GM12878 (cell line): ENCODE data around the gene ANKRD37.

ENCODE experiments used
- ATF3 ChIP-seq: IDR thresholded peaks from 2 replicates; pipeline ENCODE4 v1.6.1; 2011; ENCODE audit warnings: low read depth, mild to moderate bottlenecking, low read length, moderate library complexity, borderline replicate concordance; ENCODE audit errors: extremely low read depth
- BCL11A ChIP-seq: IDR thresholded peaks from 2 replicates; pipeline ENCODE4 v1.6.1; 2011; ENCODE audit warnings: low read depth, low read length
- CEBPB ChIP-seq, 2 experiments: fragments of 150-350 bp in 1 of 2; IDR thresholded peaks; 2 replicates each; pipeline ENCODE4 v1.6.1; 2012 to 2014; ENCODE audit warnings: low read depth in 2 of 2, low read length in 2 of 2, borderline replicate concordance in 1 of 2, inconsistent platforms in 1 of 2
- CREM ChIP-seq: IDR thresholded peaks from 2 replicates; pipeline ENCODE4 v1.6.1; 2014; ENCODE audit warnings: antibody characterized with exemption, low read depth
- CTCF ChIP-seq, 3 experiments: IDR thresholded peaks in 2 of 3; conservative IDR thresholded peaks in 1 of 3; 2 replicates each; pipeline ENCODE4 v1.5.1; 2011; ENCODE audit warnings: low read depth in 3 of 3, low read length in 3 of 3, mild to moderate bottlenecking in 3 of 3, control low read depth in 2 of 3, moderate library complexity in 2 of 3, inconsistent platforms in 1 of 3, mixed read lengths in 1 of 3; ENCODE audit not compliant: control insufficient read depth in 2 of 3, insufficient read depth in 1 of 3; ENCODE audit errors: extremely low read depth in 1 of 3
- EP300 ChIP-seq, 2 experiments: fragments of 150-350 bp in 1 of 2; IDR thresholded peaks; 2 replicates each; pipeline ENCODE4 v1.6.1; 2011 to 2012; ENCODE audit warnings: low read depth in 2 of 2, low read length in 2 of 2, borderline replicate concordance in 1 of 2, improper control_type of control experiment in 1 of 2, inconsistent platforms in 1 of 2; ENCODE audit not compliant: control insufficient read depth in 1 of 2
- ETV6 ChIP-seq, 2 experiments: fragments of 450-650 bp in 1 of 2; IDR thresholded peaks in 1 of 2; conservative IDR thresholded peaks in 1 of 2; 2 replicates each; pipeline ENCODE4 v1.6.1; 2014; ENCODE audit warnings: antibody characterized with exemption in 1 of 2, borderline replicate concordance in 1 of 2, low read depth in 1 of 2, mild to moderate bottlenecking in 1 of 2, moderate library complexity in 1 of 2
- MXI1 ChIP-seq: fragments of 150-350 bp; IDR thresholded peaks from 2 replicates; pipeline ENCODE4 v1.6.1; 2011; ENCODE audit warnings: low read depth, mild to moderate bottlenecking, inconsistent platforms, low read length, improper control_type of control experiment
- NR2C2 ChIP-seq: IDR thresholded peaks from 2 replicates; pipeline ENCODE4 v1.6.1; 2011; ENCODE audit warnings: borderline replicate concordance, low read depth; ENCODE audit not compliant: control insufficient read depth, insufficient read length
- RAD21 ChIP-seq: IDR thresholded peaks from 2 replicates; pipeline ENCODE4 v1.6.1; 2011; ENCODE audit warnings: mild to moderate bottlenecking, low read depth, low read length, moderate library complexity; ENCODE audit not compliant: insufficient read depth
- RELB ChIP-seq: fragments of 450-650 bp; IDR thresholded peaks from 2 replicates; pipeline ENCODE4 v1.6.1; 2017; ENCODE audit warnings: low read depth, mild to moderate bottlenecking, moderate library complexity
- SP1 ChIP-seq: IDR thresholded peaks from one replicate; pipeline ENCODE4 v1.6.1; 2011; ENCODE audit warnings: low read depth, low read length
- SRF ChIP-seq, 2 experiments: IDR thresholded peaks; 2 replicates each; pipeline ENCODE4 v1.6.1; 2011; ENCODE audit warnings: low read depth in 2 of 2, low read length in 2 of 2, mild to moderate bottlenecking in 1 of 2, moderate library complexity in 1 of 2

- TF ChIP-seq BCL11A = no peak
- no peak for TF ChIP-seq EP300 (IDR thresholded peaks at IDR 0.05; ENCODE audit: borderline replicate concordance in 1 of 2, control insufficient read depth in 1 of 2, low read depth in 2 of 2, low read length in 2 of 2)
- TF ChIP-seq ATF3 = no peak
- TF ChIP-seq CREM = no peak
- no peak for TF ChIP-seq CTCF (IDR thresholded peaks at IDR 0.05 in 2 of 3, conservative IDR thresholded peaks at IDR 0.05 in 1 of 3; ENCODE audit: control insufficient read depth in 2 of 3, extremely low read depth in 1 of 3, insufficient read depth in 1 of 3, low read depth in 3 of 3, low read length in 3 of 3)
- no peak for TF ChIP-seq NR2C2
- TF ChIP-seq CEBPB (IDR thresholded peaks at IDR 0.05; ENCODE audit: borderline replicate concordance in 1 of 2, low read depth in 2 of 2, low read length in 2 of 2) = no peak
- no peak for TF ChIP-seq MXI1
- TF ChIP-seq RAD21 = no peak
- no peak for TF ChIP-seq SP1
- TF ChIP-seq RELB = no peak
- no peak for TF ChIP-seq ETV6 (conservative IDR thresholded peaks at IDR 0.05 in 1 of 2, IDR thresholded peaks at IDR 0.05 in 1 of 2; ENCODE audit: borderline replicate concordance in 1 of 2, low read depth in 1 of 2)
- no peak for TF ChIP-seq SRF (IDR thresholded peaks at IDR 0.05; ENCODE audit: low read depth in 2 of 2, low read length in 2 of 2)
Measured at GRCh38 chr4:185380320-185380719, 16.3 kb upstream of the ANKRD37 start.
